HG02973 (cell line): ENCODE measurements around the gene AP5B1.

ENCODE experiments used
- ATAC-seq: cut with Tn5 transposase; IDR thresholded peaks from one replicate; pipeline ENCODE4 v1.9.1; 2021; ENCODE audit warnings: moderate library complexity; ENCODE audit not compliant: unreplicated experiment

AP5B1 gene

GRCh38 chr11:65801153-65801987 lies 20.6 kb upstream of the AP5B1 start:
- no peak for ATAC-seq

GRCh38 chr11:65798882-65799281 lies 18.1 kb upstream of the AP5B1 start:
- ATAC-seq = no peak

DNA sequence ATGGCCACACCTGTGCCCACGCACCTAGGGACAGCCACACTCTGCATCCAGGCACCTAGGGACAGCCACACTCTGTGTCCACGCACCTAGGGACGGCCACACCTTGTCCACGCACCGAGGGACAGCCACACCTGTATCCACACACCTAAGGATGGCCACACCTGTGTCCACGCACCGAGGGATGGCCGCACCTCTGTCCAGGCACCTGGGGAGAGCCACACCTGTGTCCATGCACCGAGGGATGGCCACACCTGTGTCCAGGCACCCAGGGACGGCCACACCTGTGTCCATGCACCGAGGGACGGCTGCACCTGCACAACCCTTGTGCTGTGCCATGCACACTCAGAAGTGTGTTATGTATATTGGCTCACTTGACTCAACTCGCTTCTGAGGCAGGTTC lies 16.9 kb upstream of the AP5B1 start:
- ATAC-seq = no peak

GRCh38 chr11:65796726-65797601 lies 16.2 kb upstream of the AP5B1 start:
- no peak for ATAC-seq

DNA sequence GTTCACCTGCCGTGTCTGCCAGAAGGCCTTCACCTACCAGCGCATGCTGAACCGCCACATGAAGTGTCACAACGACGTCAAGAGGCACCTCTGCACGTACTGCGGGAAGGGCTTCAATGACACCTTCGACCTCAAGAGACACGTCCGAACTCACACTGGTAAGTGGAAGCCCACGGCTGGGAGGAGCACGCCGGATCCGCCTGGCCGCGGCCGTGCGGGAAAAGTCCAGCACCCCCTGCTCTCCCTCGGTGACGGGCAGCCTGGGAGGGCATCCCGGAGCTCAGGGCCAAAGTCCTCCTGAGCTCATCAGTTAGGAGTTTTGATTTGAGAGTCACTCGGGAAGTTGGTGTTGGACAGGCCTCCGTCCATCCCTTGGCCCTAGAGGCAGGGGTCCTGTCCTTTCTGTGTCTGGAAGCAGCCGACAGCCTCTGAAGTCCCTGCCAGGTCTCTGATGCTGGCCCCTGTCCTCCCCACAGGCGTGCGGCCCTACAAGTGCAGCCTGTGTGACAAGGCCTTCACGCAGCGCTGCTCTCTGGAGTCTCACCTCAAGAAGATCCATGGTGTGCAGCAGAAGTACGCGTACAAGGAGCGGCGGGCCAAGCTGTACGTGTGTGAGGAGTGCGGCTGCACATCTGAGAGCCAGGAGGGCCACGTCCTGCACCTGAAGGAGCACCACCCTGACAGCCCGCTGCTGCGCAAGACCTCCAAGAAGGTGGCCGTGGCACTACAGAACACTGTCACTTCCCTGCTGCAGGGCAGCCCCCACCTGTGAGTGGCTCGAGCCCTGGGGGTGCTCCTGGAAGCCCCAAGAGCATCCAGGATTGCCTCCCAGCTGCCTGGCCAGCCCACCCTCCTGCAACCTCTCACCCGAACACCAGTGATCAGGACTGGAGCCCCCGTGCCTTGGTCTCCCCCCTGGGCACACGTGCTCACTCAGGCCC lies 14.1 kb upstream of the AP5B1 start:
- no peak for ATAC-seq

GRCh38 chr11:65793625-65794400 lies 13.0 kb upstream of the AP5B1 start:
- ATAC-seq = no peak

- no peak for ATAC-seq
Measured at GRCh38 chr11:65793144-65793581, 12.4 kb upstream of the AP5B1 start.

- ATAC-seq = no peak
Measured at GRCh38 chr11:65792456-65792855, 11.7 kb upstream of the AP5B1 start.

- ATAC-seq = peak; percentile 76
Measured at GRCh38 chr11:65791719-65792213, 11.0 kb upstream of the AP5B1 start.

GRCh38 chr11:65790902-65791650 lies 10.3 kb upstream of the AP5B1 start:
- no peak for ATAC-seq

- ATAC-seq = no peak
Measured at GRCh38 chr11:65790104-65790901, 9.5 kb upstream of the AP5B1 start.

DNA sequence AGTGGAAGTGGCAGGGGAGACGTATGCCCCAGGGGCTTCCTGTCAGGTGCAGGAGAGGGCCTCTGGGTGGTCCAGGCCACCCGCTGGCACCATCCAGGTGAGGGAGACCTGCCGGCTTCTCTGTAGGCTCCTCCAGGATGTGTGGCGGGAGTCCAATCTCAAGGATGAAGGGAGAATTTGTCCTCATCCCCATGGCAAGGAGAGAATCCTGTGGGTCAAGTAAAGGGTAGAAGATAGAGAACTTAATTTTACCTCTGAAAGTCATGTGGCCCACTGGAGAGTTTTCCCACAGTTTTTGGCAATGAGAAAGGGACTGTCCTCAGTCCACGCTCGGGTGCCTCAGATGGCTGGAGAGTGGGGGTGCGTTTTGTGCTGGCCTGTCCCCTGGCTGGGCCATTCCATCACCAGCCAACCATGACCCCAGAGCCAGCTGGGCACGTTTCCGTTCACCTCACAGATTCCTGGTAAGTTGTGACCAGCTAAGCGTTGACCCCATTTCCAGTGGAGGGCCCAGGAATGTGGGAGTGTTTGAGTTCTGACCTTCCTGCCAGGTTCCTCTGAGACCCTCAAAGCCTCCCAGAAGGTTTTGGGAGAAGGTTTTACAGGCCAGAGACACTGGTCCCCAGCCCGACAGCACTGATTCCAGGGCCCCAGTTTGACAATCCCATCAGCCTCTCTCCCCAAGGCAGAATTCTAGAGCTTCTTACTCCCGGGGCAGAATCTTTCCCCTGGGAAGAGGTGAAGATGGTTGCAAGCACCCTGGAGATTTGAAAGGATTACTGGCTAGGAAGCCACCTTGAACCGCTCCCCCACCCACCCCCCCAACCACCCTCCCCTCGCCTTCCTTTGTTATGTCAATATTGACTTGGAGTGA lies 8.7 kb upstream of the AP5B1 start:
- ATAC-seq = no peak

DNA sequence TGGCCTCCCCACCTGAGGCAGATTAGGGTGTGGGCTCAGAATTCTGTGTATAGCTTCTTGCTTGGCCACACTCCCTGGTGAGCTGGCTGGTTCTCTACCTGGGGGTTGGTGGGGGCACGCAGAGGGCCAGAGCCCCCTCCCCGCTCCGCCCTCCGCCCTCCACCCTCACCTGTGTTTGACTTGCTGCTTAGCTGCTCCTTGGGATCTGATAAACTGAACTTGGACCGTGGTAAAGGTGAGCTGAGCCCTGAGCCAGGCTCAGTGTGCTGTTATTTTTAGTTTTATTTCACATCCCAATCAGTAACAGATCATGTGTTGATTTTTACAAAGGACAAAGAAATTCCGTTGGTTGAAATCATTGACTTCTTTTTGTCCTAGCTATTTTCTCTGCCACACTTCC lies 8.0 kb upstream of the AP5B1 start:
- ATAC-seq = no peak

DNA sequence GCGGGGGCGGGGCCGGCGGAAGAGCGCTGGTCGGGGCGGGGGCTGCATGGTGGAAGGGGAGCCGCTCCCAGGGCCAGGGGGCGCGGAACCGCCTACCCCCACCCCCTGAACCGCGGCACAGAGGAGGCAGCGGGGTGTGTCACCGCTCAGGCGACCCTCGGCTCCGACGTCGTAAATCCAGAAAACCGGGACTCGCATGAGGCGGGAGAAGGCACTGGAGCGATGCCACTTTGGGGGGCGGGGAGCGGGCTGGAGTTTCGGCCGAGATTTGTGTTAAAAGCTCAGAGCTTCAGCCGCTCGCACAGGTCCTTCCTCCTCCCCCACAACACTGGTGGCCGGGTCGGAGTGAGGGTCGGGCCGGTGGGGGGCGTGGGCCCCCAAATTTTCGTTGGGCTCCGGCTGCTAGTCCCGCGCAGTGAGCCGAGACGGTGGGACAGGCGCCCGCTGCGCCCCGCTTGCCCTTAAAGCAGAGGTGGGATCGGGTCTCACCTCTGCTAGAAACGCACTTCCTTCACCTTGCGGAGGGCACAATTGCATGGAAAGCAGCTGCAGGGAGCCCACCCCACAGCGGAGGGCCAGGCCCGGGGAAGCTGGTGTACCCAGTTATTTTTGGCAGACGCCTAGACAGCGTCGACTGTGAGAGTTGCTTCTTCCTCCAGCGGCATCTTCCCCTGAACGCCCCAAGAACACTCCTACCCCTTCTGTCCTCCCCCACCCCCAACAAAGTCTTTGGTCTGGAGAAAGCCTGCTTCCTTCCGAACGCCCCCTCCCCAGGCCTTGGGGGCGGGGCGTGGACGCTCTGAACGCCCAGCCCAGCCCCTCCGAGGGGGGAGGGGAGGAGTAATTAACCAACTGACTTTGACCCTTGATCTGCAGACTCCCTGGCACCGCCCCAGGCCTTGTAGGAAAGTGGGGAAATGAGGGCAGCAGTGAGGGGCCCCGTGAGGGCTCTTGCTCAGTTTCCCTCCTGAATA lies 7.2 kb upstream of the AP5B1 start:
- no peak for ATAC-seq

- ATAC-seq = no peak
Measured at GRCh38 chr11:65786786-65787636, 6.2 kb upstream of the AP5B1 start, which contains the start of gene OVOL1. TSS of gene OVOL1 (plus strand) at chr11:65787063. CDS start at chr11:65787374, 311 bp downstream.
